ENCODE data around the gene UBL3.

UBL3 gene

DNA sequence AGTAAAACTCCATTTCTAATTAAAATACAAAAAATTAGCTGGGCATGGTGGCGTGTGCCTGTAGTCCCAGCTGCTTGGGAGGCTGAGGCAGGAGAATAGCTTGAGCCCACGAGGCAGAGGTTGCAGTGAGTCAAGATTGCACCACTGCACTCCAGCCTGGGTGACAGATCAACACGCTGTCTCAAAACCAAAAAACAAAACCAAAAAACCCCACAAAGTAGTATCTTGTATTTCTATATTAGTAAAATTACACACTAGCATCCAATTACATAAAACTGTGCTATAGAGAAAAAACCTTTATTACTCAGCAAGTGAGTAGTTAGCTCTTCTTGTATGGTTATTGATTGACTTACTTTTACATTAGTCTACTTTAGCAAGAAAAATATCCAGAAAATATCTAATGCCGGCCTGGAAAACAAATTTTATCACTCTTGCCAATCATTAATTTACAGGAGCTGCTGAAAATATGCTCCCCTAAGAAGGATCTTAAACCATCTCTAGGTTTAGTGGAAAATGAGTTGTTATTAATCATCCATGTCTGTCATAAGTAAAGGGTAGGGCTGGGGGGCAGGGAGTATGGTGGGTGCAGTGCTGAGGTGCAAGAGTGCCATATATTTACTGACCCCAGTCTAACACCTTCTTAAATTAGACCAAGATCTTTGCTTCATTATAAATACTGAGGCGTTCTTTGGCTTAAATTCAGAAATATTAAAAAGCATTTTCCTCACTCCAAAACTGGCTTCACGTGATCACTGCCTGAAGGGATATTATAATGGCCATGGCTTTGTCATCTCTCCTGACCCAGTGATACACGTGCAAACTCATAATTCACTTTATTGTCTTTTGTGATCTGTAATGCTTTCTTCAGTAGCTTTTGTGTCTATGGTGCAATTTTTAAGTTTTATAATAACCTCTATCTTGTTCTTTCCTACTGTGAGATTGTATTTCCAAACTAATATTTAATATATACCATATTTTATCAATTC, 44.1 kb downstream of the UBL3 start:
- peaks cover 41% of the 10 kb centered on the region for H3K4me1 Mint-ChIP-seq (ENCODE audit: low read depth)
- H3K36me3 Mint-ChIP-seq (ENCODE audit: low read depth): no peaks in the 10 kb centered on the region
- no peak overlapping the region for H3K4me3 Mint-ChIP-seq
- no peak overlapping the region for H3K27ac Mint-ChIP-seq
- H3K9me3 Mint-ChIP-seq: no peaks in the 10 kb centered on the region
- no peaks in the 10 kb centered on the region for H3K27me3 Mint-ChIP-seq

DNA sequence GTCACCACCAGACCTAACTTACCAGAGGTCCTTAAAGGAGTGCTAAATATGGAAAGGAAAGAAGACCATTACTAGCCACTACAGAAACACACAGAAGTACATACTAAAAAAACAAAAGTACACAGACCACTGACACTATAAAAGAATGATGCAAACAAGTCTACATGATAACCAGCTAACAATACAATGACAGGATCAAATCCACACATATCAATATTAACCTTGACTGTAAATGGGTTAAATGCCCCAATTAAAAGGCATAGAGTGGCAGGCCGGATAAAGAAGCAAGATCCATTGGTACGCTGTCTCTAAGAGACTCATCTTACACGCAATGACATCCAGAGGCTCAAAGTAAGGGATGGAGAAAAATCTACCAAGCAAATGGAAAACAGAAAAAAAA, 47.2 kb downstream of the UBL3 start:
- Mint-ChIP-seq H3K27me3 (no peaks in the 10 kb centered on the region), H3K4me1 (ENCODE audit: low read depth) (peaks cover 21% of the 10 kb centered on the region), H3K9me3 (no peaks in the 10 kb centered on the region), H3K4me3 (no peak overlapping the region), H3K36me3 (ENCODE audit: low read depth) (no peaks in the 10 kb centered on the region), H3K27ac (no peak overlapping the region)

GRCh38 chr13:29802621-29803020, 47.8 kb downstream of the UBL3 start:
- Mint-ChIP-seq H3K4me3 (no peak overlapping the region), H3K9me3 (no peaks in the 10 kb centered on the region), H3K4me1 (ENCODE audit: low read depth) (peaks cover 18% of the 10 kb centered on the region), H3K36me3 (ENCODE audit: low read depth) (no peaks in the 10 kb centered on the region), H3K27ac (no peak overlapping the region), H3K27me3 (no peaks in the 10 kb centered on the region)

DNA sequence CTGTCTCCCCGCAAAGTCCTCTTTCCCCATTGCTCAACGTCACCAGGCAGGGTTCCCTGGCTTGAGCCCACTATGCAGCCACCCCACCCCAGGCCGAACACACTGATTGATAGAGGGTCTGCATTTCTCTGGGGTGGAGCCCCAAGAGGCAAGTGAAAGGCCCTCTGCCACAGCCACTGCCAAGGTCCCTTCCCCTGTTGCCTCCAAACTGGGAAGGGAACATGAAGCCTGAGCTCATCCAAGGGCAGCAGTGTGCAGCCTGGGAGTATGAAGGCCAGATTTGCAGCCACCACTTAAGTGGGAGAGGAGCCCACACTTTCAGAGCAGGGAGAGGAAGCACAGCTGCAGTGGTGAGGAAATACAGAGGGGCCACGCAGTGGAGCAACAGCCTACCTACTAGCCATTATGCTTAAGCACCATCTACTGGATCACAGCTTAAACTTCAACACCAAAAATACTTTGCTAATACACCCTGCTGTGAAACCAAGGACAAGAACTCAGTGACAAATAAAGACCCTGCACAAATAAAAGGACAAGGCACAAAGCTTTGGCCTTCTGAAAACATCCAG, 48.6 kb downstream of the UBL3 start:
- no peaks in the 10 kb centered on the region for H3K9me3 Mint-ChIP-seq

GRCh38 chr13:29801102-29801501, 49.3 kb downstream of the UBL3 start:
- Mint-ChIP-seq H3K27me3 (no peaks in the 10 kb centered on the region), H3K27ac (no peak overlapping the region), H3K4me1 (ENCODE audit: low read depth) (peaks cover 17% of the 10 kb centered on the region), H3K4me3 (no peak overlapping the region), H3K36me3 (ENCODE audit: low read depth) (no peaks in the 10 kb centered on the region), H3K9me3 (no peaks in the 10 kb centered on the region)

More for the DNA sequence above, 48.6 kb downstream of the UBL3 start:
- H3K27me3 Mint-ChIP-seq: no peaks in the 10 kb centered on the region
- no peak overlapping the region for H3K27ac Mint-ChIP-seq
- peaks cover 19% of the 10 kb centered on the region for H3K4me1 Mint-ChIP-seq (ENCODE audit: low read depth)
- no peak overlapping the region for H3K4me3 Mint-ChIP-seq
- no peaks in the 10 kb centered on the region for H3K36me3 Mint-ChIP-seq (ENCODE audit: low read depth)

DNA sequence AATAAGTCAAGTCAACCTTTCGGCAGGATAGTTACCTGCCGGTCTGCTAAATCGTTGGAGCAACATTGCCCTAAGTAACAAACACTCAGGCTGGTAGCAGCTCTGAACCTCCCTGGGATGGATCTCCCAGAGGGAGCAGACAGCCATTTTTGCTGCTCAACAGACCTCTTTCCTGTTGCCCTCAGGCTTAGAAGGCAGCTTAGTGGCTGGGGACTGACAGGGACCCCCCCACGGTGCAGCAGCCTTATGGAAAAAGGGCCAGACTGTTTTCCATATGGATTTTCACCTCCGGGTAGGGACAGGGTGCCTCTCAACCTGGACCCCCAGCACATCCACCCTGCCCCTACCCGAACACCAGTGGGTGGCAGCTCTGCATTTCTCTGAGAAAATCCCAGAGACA, 49.7 kb downstream of the UBL3 start:
- no peak overlapping the region for H3K4me3 Mint-ChIP-seq
- no peaks in the 10 kb centered on the region for H3K36me3 Mint-ChIP-seq (ENCODE audit: low read depth)
- H3K27ac Mint-ChIP-seq: no peak overlapping the region
- H3K4me1 Mint-ChIP-seq (ENCODE audit: low read depth): peaks cover 16% of the 10 kb centered on the region
- H3K27me3 Mint-ChIP-seq: no peaks in the 10 kb centered on the region
- no peaks in the 10 kb centered on the region for H3K9me3 Mint-ChIP-seq

DNA sequence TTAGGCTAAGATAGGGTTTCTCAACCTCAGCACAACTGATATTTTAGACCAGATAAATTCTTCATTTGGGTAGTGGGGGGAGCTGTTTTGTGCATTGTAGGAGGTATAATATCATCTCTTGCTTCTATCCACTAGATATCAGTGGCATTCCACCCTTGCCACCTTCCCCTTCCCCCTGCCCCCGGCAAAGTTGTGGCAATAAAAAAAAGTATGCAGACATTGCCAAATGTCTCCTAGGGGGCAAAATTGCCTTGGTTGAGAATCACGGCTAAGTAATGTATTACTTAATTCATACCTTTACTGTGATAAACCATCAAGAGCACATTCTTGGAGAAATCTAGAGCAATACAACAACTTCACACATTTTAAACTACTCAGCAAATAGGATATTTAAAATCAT, 51.4 kb downstream of the UBL3 start:
- no peaks in the 10 kb centered on the region for H3K36me3 Mint-ChIP-seq (ENCODE audit: low read depth)
- H3K9me3 Mint-ChIP-seq: no peaks in the 10 kb centered on the region
- peaks cover 23% of the 10 kb centered on the region for H3K4me1 Mint-ChIP-seq (ENCODE audit: low read depth)
- no peak overlapping the region for H3K27ac Mint-ChIP-seq
- no peaks in the 10 kb centered on the region for H3K27me3 Mint-ChIP-seq
- H3K4me3 Mint-ChIP-seq: no peak overlapping the region

GRCh38 chr13:29791997-29792780, 58.2 kb downstream of the UBL3 start:
- H3K36me3 Mint-ChIP-seq (ENCODE audit: low read depth): no peaks in the 10 kb centered on the region
- H3K4me1 Mint-ChIP-seq (ENCODE audit: low read depth): peaks cover 69% of the 10 kb centered on the region
- no peaks in the 10 kb centered on the region for H3K9me3 Mint-ChIP-seq
- no peaks in the 10 kb centered on the region for H3K27me3 Mint-ChIP-seq
- no peak overlapping the region for H3K4me3 Mint-ChIP-seq
- no peak overlapping the region for H3K27ac Mint-ChIP-seq

DNA sequence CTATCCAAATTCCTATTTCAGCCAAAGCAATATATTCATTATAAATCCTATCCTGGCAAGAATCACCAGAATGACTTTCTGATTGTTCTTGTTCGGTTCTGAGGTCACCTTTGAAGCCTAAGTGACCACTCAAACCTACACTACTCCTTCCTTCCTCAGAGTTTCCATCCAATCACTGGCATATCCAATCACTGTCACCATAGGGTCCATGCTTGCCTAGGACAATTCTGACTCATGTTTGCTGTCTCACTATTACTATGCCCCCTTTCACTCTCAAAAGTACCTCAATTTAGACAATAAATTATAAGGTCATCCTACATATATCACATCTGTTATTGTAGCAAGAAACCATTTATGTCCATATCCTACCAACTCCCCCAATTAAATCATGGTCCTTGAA, 58.9 kb downstream of the UBL3 start:
- no peaks in the 10 kb centered on the region for H3K36me3 Mint-ChIP-seq (ENCODE audit: low read depth)
- H3K4me3 Mint-ChIP-seq: peak overlapping the region; percentile 7
- H3K27me3 Mint-ChIP-seq: no peaks in the 10 kb centered on the region
- H3K27ac Mint-ChIP-seq: peak overlapping the region; percentile 64
- H3K4me1 Mint-ChIP-seq (ENCODE audit: low read depth): peaks cover 63% of the 10 kb centered on the region
- no peaks in the 10 kb centered on the region for H3K9me3 Mint-ChIP-seq

GRCh38 chr13:29786698-29787097, 63.7 kb downstream of the UBL3 start:
- H3K4me1 Mint-ChIP-seq (ENCODE audit: low read depth): peaks cover 54% of the 10 kb centered on the region
- H3K27me3 Mint-ChIP-seq: no peaks in the 10 kb centered on the region
- H3K36me3 Mint-ChIP-seq (ENCODE audit: low read depth): no peaks in the 10 kb centered on the region
- H3K27ac Mint-ChIP-seq: no peak overlapping the region
- H3K9me3 Mint-ChIP-seq: no peaks in the 10 kb centered on the region
- H3K4me3 Mint-ChIP-seq: no peak overlapping the region

DNA sequence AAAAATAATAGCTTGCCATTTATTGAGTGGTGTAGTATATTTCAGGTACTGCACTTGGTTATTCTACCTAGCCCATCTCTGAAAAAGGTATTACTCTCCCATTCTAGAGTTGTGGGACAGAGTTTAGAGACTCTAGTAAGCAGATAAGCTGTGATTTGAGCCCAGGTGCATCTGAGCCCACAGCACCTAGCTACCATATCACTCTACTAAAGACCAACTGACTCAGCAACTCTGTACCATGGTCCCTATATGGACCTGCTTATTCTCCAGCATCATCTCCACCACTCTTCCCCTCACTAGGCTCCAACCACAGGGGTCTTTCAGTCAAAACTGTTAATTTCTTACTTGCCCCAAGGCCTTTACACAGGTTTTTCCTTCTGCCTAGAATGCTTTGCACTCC, 64.4 kb downstream of the UBL3 start:
- H3K9me3 Mint-ChIP-seq: no peaks in the 10 kb centered on the region
- peaks cover 47% of the 10 kb centered on the region for H3K4me1 Mint-ChIP-seq (ENCODE audit: low read depth)
- no peaks in the 10 kb centered on the region for H3K27me3 Mint-ChIP-seq
- H3K4me3 Mint-ChIP-seq: no peak overlapping the region
- H3K27ac Mint-ChIP-seq: no peak overlapping the region
- H3K36me3 Mint-ChIP-seq (ENCODE audit: low read depth): no peaks in the 10 kb centered on the region

GRCh38 chr13:29782798-29783197, 67.6 kb downstream of the UBL3 start:
- Mint-ChIP-seq H3K9me3 (no peaks in the 10 kb centered on the region), H3K4me1 (ENCODE audit: low read depth) (peaks cover 25% of the 10 kb centered on the region), H3K27me3 (no peaks in the 10 kb centered on the region), H3K4me3 (no peak overlapping the region), H3K27ac (no peak overlapping the region), H3K36me3 (ENCODE audit: low read depth) (no peaks in the 10 kb centered on the region)

DNA sequence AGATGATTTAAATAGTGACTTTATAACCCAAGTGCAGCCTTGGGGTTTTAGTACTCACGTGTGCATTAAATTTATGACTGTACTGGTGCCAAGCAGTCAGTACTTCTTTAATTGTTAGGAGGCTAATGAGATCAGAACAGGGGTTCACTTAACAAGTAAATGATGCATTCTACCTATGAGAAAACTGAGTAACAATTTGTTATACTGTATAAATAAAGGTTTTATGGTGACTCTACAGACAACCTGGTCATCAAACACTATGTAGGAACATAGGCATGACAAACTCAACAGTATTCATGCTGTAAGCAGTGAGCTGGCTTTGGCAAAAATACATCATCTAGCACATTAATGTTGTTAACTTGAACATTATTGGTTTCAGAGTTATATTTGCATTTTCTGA, 75.6 kb downstream of the UBL3 start:
- no peak overlapping the region for H3K27ac Mint-ChIP-seq

DNA sequence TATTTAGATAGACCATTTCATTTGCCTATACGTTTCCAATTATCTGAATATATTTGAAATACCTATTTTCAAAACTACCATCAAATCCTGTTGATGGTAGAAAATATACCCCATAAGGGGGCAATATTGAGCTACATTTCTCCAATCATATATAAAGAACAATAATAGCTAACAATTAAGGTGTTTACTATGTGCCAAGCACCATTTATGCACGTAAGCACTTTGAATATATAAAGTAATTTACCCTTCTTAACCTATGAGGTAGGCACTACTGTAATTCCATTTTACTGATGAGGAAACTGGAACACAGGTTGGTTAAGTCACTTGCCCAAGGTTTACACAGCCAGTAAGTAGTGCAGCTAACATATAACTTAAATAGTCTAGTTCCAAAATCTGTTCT, 79.2 kb downstream of the UBL3 start:
- no peaks in the 10 kb centered on the region for H3K9me3 Mint-ChIP-seq
- H3K4me3 Mint-ChIP-seq: no peak overlapping the region
- no peaks in the 10 kb centered on the region for H3K4me1 Mint-ChIP-seq (ENCODE audit: low read depth)
- peaks cover 11% of the 10 kb centered on the region for H3K36me3 Mint-ChIP-seq (ENCODE audit: low read depth)
- H3K27ac Mint-ChIP-seq: no peak overlapping the region
- H3K27me3 Mint-ChIP-seq: no peaks in the 10 kb centered on the region

More for the DNA sequence above, 75.6 kb downstream of the UBL3 start:
- H3K4me1 Mint-ChIP-seq (ENCODE audit: low read depth): peaks cover 4% of the 10 kb centered on the region
- H3K4me3 Mint-ChIP-seq: no peak overlapping the region
- H3K27me3 Mint-ChIP-seq: no peaks in the 10 kb centered on the region
- H3K9me3 Mint-ChIP-seq: no peaks in the 10 kb centered on the region
- no peaks in the 10 kb centered on the region for H3K36me3 Mint-ChIP-seq (ENCODE audit: low read depth)

- peaks cover 11% of the 10 kb centered on the region for H3K36me3 Mint-ChIP-seq (ENCODE audit: low read depth)
- H3K9me3 Mint-ChIP-seq: no peaks in the 10 kb centered on the region
- H3K27ac Mint-ChIP-seq: no peak overlapping the region
- H3K4me3 Mint-ChIP-seq: no peak overlapping the region
- H3K4me1 Mint-ChIP-seq (ENCODE audit: low read depth): peaks cover 15% of the 10 kb centered on the region
- no peaks in the 10 kb centered on the region for H3K27me3 Mint-ChIP-seq
These were observed 83.4 kb downstream of the UBL3 start for GRCh38 chr13:29767006-29767405.

All from stimulated activated naive CD8-positive, alpha-beta T cell treated with anti-CD3 and anti-CD28 coated beads, Interleukin-15, Interleukin-2, amounts not matched to agents 100 ng/mL and 50 ng/mL, for 24 hours (primary cell).